ENCODE data around the gene RASSF3.

DNA sequence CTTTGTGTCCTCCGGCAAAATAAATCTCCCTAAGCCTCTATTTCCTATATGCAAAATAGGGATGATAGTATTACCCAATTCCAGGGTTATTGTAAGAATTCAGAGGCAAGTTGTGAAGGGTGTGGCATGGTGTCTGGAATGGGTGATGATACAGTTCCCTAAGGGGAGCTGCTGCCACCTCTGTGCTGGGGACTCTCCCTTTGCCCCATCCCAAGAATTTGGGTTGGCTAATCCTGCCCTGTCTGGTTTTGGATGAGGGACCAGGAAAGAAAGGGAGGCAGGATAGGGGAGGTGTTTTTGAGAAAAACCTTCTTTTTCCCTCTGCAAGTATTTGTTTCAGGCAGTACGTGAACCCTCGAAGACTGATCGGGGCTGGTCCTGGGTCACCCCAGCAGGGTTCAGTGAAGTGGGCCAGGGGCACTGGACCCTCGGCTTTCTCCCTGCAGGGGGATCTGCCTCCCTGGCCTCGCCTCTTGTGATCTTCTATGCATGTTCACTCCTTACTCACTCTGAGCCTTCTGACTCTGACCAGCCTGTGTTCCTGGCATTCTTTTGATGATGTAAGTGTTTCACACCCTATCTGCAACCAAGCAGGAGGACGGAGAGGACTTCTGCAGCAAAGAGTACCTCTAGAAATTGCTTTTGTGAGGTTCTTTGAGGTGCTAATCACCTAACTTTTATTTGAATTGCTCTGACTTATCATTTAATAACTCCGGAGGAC is 60.8 kb downstream of the RASSF3 start:
- TF ChIP-seq GATA2 (IDR thresholded peaks at IDR 0.05; ENCODE audit: low read depth, low read length), result no peak
- TF ChIP-seq GATA3 (IDR thresholded peaks at IDR 0.05; ENCODE audit: low read depth, low read length), result no peak

Data from SH-SY5Y (cell line).